KG1 (cell line): ENCODE data around the gene PSMB8.
"Not testable (repeated sequence)": the region's sequence is repeated elsewhere in the genome, so short reads cannot be mapped to it uniquely, and the experiment has no call there.

Experiments used
- DNase-seq: peaks from one replicate; lab custom pipeline; 2025; lab: John Stamatoyannopoulos, UW

PSMB8 gene

DNA sequence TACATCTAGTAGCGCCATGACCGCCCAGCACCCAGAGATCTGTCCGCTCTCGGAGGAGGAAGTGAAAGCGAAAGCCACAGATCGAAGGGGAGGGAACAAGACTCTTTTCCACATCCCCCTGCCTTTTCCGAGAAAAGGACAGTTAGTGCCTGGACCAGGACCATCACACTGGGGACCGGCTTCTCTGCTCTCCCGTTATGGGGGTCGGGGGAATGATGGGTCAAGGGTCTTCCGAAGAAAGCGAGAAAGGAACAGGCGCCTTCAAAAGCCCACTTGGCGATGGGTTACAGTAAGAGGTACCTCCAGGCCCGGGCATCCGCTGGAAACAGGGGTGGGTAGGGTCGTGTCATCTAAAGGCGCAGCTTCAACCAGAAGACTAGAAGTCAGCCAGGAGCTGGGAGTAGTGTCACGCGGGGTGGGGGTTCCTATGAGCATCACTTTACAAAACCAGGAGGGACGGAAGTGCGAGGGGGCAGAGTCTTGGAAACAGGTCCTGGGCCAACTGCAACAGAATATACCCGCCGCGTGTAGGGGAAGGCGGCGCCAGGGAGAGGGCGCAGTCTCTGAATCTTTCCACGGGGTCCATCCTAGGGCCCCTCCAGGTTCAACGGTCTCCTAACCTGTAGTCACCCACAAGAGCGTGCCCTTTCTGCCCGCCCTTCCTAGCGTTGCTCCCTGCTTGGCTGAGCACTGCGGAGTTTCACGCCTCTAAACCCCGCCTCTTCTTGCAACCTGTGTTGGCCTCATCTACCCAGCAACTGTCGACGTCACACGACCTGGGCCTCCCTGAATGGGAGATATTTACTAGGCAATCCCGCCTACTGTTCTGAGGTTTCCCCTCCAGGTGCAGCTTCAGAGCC is at the start of gene PSMB8:
PSMB8 (minus strand) TSS at position 69 of the 860 bp plus-strand sequence; CDS start at position 18, 51 bp downstream.
- DNase-seq, result peak; percentile 92

DNA sequence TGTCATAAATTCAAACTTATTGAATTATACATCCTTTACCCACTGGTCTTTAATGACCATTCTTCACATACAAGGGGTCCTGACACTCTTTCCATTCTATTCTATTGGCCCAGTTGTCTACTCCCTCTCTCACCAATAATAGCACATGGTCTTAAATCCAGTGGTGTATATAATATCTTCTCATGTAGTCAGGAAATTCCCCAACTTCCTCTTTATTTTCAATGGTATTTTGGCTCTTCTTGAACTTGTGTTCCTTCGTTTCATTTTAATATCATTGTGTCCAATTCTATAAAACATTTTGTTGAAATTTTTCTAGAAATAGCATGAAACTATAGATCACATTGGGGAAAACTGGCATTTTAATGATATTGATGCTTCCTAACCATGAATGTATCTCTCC is 47.0 kb upstream of the PSMB8 start:
- no peak for DNase-seq

DNA sequence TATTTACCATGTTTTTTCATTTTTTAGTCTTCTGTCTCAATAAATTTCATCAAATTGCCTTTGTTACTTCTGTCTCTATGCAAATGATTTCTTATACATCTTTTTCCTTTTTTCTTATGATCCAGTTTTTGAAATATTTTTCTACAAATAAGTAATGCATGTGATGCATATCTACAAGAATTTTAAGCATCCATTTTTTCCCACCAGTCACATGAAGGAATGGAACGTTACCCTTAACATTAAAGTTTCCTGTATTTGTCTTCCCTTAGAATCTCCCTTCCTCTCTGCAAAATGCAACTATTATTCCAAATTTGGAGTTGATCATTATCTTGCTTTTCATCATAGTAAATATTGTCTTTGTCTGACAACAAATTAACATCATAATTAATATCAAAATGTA is 45.7 kb upstream of the PSMB8 start:
- no peak for DNase-seq

DNA sequence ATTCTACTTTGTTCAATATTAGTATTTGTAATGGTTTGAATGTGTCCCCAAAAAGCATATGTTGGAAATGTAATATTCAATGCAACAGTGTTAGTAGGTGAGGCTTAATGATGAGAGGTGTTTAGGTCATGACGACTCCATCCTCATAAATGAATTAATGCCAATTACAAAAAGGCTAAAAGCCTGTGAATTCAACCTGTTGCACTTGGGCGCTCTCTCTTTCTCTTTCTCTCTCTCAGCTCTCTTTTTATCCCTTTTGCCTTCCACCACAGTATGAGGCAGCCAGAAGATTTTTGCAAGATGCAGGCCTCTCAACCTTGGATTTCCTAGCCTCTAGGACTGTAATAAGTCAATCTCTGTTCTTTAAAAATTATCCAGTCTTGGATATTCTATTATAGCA is 44.7 kb upstream of the PSMB8 start:
- no peak for DNase-seq

DNA sequence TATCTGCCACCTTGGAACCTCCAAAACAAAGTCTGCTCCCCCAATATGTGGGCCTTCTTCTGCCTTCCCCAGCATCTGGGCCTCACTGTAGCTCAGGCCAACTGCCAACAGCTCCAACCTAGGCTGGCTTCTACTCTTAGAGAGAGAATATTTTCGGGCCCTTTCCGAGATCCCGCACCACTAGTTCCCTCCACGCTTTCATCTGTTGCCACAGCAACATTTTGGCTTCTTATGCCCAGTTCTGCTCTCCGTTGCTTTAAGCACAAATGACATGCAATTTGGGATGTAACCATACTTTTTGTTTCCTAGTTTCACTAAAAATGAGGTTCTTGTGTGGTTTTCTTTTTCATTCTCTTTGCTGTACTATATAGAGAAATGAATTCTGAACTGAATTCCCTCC is 43.8 kb upstream of the PSMB8 start:
- no peak for DNase-seq

DNA sequence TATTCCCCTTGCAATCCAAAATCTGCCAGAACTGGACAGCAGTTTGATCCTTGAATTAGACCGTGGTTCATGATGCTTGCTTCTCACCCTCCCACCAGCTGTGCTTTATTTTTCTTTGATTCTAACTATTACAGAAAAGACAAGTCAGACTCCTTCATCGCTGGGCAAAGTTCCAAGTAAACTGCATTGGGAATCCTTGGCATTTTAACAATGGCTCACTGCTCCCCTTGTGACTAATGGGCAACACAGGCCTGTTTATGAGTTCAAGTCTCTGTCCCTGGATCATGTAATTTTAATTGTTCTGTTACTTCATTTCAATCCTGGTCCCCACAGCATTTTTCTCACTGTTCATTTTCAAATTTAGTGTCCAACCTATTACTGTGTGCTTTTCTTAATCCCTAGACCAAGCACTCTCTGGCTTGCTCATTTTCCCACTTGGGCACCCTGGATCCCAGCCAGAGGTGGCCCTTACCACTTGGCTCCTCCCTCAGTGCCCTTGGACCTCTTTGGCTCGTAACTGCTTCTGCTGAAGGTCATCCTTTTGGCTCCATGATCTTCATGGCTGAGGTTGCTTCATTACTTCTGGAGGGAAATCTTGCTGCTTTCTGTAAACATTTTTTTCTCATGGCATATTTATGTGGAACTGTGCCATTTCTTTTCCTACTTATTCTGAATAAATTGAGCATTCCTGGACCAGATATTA is 43.0 kb upstream of the PSMB8 start:
- no peak for DNase-seq

DNA sequence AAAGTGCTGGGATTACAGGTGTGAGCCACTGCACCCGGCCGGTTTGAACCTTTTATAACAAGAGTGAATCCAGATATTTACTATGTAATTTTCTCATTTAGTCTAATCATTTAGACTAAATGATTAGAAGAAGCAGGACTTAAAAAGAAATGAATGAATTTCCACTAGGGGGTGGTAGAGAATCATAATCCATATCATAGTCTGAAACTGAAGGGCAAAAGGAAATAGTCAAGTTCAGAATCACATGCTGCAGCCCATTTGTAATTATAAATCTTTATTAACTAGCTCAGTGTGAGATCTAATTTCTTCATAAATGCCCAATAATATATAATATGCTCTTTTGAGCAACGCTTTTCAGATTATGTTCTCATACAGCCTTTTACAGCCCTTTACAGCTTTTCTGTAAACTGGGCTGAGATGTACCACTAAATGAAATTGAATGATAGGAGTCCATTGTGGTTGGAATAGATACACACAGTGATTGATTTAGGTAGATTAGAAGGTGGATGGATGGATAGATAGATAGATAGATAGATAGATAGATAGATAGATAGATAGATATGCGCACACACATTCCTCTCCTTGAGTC is 41.9 kb upstream of the PSMB8 start:
- DNase-seq, result peak; percentile 55

DNA sequence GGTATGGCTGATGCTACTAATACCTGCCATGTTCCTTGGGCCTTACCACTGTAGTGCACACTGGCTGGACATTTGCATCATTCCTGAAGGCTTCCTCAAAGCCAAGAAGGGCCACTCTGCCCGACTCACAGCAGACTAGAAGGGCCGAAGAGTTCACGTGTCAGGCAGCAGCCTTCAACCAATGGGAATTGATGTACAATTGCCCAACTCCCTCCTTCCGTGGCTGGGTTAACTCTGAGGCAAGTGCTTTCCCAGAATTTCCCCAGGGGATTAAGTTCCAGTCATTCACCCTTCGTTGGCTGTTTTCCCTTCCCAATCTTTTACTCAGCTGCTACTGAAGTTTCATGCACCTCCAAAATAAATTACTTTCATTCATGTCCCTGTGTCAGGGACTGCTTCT is 39.9 kb upstream of the PSMB8 start:
- no peak for DNase-seq

DNA sequence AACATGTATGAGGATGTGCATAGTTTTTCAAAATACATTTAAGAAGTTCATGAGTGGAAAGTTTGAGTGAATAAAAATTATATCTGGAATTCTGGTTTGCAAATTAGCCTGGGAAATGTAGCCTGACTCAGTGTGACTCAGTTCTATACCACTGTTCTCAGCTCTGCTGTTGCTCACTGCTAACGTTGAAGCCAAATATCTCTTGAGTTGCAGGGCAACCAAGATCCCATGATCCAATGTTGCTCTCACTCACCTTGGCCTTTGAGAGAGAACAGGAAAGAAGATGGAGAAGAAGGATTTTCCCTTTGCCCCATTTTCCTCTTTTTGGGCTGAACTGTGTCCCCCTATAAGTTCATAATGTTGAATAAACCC is 39.0 kb upstream of the PSMB8 start:
- no peak for DNase-seq

DNA sequence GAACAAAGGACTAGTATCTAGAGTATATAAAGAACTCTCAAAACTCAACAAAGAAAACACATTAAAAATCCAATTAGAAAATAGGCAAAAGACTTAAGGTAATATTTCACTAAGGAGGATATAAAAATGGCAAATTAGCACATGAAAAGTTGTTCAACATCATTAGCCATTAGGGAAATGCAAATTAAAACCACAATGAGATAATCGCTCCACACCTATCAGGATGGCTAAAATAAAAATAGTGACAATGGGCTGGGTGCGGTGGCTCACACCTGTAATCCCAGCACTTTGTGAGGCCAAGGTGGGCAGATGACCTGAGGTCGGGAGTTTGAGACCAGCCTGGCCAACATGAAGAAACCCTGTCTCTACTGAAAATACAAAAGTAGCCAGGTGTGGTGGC is 37.1 kb upstream of the PSMB8 start:
- DNase-seq, result not testable (repeated sequence)

DNA sequence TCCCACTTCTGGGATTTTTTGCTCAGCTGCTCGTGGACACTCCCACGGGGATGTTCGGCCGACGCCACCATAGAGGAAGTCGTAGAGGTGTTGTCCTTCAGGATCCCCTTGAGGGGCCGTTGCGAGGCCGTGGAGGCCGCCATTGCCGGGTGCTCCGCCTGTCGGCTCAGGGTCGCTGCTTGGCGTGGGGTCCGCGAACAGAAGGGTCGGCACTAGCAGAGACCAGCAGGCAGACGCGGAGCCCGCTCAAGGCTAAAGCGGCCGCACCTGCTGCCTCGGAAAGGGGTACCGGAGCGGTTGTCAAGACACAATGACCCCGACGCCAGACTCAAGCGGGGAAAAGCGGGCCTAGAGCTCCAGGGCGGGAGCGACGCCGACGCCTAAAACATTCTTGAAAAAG is 35.8 kb upstream of the PSMB8 start:
- no peak for DNase-seq

DNA sequence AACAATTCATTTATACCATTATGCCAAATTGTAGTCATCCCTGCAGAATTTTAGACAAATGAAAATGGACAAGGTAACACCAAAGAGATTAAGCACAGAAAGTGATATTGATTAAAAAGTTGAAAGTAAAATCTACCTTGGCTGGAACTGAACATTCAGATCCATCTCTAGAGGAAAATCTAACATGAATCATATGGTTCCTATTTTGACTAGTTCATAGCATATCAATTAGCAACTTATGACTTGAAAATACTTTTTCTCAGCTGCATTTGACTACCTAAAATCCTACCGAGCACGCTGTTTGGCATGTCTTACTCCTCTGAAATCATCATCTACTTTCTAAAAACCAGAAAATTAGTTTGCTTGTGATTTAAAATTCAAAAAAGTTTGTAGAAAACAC is 32.8 kb upstream of the PSMB8 start:
- no peak for DNase-seq

DNA sequence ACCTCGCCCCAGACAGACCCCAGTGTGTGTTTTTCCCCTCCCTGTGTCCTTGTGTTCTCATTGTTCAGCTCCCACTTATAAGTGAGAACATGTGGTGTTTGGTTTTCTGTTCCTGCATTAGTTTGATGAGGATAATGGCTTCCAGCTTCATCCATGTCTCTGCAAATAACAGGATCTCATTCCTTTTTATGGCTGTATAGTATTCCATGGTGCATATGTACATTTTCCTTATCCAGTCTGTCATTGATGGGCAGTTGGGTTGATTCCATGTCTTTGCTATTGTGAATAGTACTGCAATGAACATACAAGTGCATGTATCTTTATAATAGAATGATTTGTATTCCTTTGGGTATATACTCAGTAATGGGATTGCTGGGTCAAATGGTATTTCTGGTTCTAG is 30.1 kb upstream of the PSMB8 start:
- DNase-seq, result not testable (repeated sequence)

DNA sequence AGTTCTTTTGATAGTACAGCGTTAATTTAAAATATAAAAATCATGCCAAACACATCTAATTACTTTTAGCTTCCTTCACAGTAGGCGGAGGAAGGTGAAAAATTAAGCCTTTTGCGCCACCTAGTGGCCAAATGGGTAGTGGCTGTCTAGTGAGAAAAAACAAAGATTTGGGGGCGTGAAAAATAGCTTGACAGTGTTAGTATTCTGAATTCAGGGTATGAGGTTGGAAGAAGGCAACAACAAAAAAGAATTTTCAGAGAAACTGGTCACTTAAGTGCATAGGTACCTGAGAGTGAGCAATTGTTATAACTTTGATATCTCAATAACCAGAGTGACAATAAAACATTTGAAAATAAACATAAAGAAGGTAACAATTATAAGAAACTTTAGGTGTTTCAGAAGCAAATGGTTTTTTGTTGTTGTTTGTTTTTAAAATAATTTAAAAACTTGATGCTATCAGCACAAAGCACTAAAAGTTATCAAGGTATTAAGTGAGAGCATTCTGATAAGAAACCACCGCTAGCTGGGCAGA is 24.5 kb upstream of the PSMB8 start:
- DNase-seq, result peak; percentile 85

DNA sequence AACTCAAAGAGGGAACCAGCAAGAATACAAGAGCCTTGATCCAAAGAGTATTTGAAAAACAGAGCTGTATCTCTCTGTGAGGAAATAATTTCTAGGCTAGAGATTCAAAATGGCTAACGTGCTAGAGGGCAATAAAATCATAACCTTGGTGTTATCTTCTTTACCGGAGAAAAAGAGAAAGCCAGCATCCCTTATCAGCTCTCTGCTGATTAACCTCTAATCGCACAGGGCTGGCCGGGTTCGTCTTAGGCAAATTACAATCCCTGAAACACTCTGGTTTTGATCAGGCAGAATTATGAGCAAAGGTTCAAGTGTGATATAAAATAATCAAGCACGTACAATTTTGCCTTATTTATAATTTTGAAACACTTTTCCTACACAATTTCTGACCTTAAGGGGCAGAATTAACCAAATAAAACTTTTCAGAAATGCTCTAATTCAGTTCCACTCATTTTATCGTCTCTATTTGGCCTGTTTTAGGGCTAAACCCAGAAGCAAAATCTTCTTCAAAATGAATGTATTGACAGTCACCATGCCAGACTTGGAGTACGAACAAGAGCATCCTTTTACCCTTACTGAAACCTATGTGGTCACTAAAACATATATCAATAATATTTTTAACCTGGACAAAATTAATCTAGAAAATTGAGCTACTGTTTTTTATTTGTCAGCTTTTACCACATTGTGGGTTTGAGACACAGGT is 23.9 kb upstream of the PSMB8 start:
- no peak for DNase-seq

DNA sequence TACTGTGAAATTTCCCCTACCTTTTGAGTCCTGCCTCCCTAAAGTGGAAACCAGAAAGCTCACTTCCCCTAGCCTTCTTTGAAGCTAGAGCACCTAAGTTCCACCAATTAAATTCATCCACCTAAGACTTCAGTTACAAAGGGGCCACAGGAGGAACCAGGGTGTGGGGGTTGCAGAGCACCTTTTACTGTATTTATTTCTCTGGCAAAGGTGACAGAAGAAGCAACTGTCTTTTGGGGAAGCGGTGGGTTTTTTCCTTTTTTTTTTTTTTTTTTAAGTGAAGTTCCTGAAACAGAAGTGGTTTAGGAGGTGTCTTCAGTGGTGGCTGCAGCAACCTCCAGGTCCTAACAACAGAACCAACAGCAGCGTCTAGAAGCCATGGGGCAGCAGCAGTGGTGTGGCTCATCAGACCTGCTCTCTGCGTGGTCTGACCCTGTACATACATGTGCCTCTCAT is 23.2 kb upstream of the PSMB8 start:
- peak; percentile 49 for DNase-seq

DNA sequence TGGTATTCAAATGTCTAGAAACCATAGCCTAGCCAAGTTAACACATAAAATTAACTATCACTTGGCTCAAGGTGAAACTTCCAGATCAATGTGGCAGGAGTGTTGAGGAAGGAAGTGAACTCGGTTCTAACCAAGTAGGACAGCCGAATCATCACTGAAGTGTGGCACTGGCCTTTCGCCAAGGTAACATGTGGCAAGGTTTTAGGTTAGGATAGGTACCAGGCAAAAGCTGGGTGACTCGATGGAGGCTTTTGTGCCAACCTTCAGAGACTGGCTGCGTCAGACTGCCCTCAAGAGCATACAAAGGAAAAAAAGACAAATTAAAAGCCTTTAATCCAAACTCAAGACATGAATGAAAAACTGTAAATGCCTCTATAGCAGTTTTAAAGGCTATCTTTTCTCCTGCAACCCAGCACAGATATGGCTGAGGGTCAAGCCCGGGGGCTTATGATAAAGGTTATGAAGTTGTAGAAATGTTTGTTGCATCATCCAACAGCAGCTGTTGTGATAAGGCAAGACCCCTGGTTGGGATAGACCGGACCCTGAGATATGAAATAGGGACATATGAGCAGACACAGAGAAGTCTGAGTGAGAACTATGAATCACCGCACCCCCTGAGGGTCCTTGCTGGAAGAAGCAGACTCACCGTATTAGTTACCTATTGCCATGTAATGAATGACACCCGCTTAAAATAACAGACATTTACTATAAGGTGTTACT is 22.0 kb upstream of the PSMB8 start:
- DNase-seq, result no peak

DNA sequence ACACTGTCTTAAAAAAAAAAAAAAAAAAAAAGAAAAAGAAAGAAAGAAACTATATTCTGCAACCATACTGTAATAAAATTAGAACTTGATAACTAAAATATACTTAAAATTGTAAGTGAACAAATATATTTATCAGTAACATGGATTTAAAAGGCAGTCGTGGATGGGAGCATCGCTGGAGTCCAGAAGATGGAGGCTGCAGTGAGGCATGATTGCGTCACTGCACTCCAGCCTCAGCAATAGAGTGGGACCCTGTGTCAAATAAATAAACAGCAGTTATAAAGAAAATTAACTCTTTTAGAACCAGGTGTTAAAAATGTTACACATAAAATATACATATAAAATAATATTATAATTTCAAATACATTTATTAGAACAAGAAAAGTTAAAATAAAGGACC is 18.9 kb upstream of the PSMB8 start:
- DNase-seq, result no peak

DNA sequence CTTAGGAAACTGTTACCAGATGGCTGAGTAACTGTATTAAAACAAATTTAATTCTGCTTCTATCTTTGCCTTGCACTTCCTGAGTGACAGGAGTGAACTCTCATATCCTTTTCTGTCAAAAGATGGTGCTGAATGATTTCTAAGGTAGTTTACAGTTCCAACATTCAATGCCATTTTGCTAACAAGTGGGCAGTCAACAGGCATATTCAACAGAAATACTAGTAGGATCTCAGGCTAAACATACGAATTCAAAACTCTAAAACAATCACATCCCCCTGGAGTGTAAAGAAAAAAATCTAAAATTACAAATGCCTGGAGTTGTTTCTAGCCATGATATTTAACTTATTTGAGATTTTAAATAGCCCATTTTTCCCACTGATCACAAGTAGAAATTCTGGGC is 16.8 kb upstream of the PSMB8 start:
- DNase-seq, result no peak

DNA sequence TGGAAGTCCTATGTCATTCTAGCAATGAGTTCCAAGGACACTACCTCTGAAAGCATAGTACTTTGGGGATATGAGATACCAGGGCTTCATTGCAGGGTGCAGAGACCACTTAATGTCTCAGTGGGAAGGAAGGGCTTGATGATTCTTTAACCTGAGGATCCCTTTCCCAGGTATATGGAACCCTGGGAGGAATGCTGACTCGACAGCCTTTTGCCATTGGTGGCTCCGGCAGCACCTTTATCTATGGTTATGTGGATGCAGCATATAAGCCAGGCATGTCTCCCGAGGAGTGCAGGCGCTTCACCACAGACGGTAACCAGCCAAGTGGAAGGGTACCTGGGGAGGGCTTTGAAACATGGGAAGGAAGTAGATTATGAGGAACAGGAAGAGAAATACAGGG is 14.3 kb upstream of the PSMB8 start:
- no peak for DNase-seq

DNA sequence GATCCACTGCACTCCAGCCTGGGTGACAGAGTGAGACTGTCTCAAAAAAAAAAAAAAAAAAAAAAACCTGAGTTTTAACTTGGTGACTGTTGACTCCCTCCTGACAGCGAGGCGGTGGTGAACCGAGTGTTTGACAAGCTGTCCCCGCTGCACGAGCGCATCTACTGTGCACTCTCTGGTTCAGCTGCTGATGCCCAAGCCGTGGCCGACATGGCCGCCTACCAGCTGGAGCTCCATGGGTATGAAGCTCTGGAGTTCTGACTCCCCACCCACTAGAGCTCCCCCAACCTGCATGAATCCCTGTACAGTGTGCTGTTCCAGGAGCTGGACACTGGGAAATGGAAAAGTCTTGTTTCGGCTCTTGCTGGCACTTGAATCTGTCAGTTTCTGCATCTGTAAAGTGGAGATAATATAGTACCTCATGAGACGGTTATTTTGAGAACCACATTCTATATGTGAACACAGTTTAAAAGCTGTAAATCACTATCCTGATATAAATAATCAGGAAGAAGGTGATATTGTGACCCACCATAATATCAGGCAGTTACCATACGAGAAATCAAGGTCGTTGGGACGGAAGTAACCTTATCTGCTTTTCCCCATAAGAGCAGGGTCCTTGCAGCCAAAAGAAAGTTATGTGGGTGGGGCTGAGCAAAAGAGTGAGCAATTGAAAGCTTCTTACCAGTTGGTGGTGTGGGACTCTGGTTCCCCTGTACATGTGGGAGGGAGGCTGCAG is 13.5 kb upstream of the PSMB8 start:
- no peak for DNase-seq
